ENCODE results near the gene LBX2. TPM values are rescaled to one million over a fixed set of nuclear protein-coding genes. Genes with fewer than 3 reads are reported as not detected.
A peak's percentile ranks its signal among the peaks of the same experiment; 100 is the strongest.

The LBX2 gene
- polyA plus RNA-seq, 4 donors = 2.3 to 37.5 (median 5.3) TPM

- Histone ChIP-seq H3K36me3 (ENCODE audit: control insufficient read depth in 3 of 3, insufficient read depth in 2 of 3, low read depth in 1 of 3, low read length in 3 of 3) (peaks cover 3 to 43% (median 14%) of the 10 kb centered on the region in 3 donors), H3K4me1 (ENCODE audit: control insufficient read depth in 3 of 3, insufficient read depth in 2 of 3, low read depth in 1 of 3, low read length in 2 of 3) (peaks cover 0 to 18% (median 5%) of the 10 kb centered on the region in 3 donors), H3K4me3 (ENCODE audit: low read depth in 1 of 3, low read length in 3 of 3) (no peak overlapping the region), H3K27me3 (ENCODE audit: control insufficient read depth in 3 of 3, insufficient read depth in 3 of 3, low read length in 3 of 3) (peaks cover 0 to 16% (median 0%) of the 10 kb centered on the region in 3 donors), H3K27ac (ENCODE audit: low read depth in 1 of 3, low read length in 2 of 3) (no peak overlapping the region), H3K9me3 (ENCODE audit: control insufficient read depth in 2 of 2, insufficient read depth in 1 of 2, low read depth in 1 of 2, low read length in 1 of 2) (peaks cover 0 to 6% of the 10 kb centered on the region in 2 donors)
- 88 to 94% (median 91%) methylated on average over 9 of the region's 9 CpGs for WGBS, 3 donors
- FAIRE-seq (no peak), DNase-seq (no peak)
Observed at GRCh38 chr2:74524005-74524404, 24.6 kb upstream of the LBX2 start.

GRCh38 chr2:74522516-74522915 lies 23.1 kb upstream of the LBX2 start:
- 82 to 89% (median 85%) methylated on average over 3 of the region's 3 CpGs for WGBS, 3 donors
- peaks cover 0 to 10% (median 0%) of the 10 kb centered on the region in 3 donors for H3K4me1 ChIP-seq (ENCODE audit: control insufficient read depth in 3 of 3, insufficient read depth in 2 of 3, low read depth in 1 of 3, low read length in 2 of 3)
- peaks cover 0 to 31% (median 15%) of the 10 kb centered on the region in 3 donors for H3K36me3 ChIP-seq (ENCODE audit: control insufficient read depth in 3 of 3, insufficient read depth in 2 of 3, low read depth in 1 of 3, low read length in 3 of 3)
- FAIRE-seq (no peak), DNase-seq (no peak)
- H3K4me3 ChIP-seq (ENCODE audit: low read depth in 1 of 3, low read length in 3 of 3) = no peak overlapping the region
- no peak overlapping the region for H3K27ac ChIP-seq (ENCODE audit: low read depth in 1 of 3, low read length in 2 of 3)
- peaks cover 0 to 6% of the 10 kb centered on the region in 2 donors for H3K9me3 ChIP-seq (ENCODE audit: control insufficient read depth in 2 of 2, insufficient read depth in 1 of 2, low read depth in 1 of 2, low read length in 1 of 2)
- H3K27me3 ChIP-seq (ENCODE audit: control insufficient read depth in 3 of 3, insufficient read depth in 3 of 3, low read length in 3 of 3) = peaks cover 0 to 30% (median 7%) of the 10 kb centered on the region in 3 donors

DNA sequence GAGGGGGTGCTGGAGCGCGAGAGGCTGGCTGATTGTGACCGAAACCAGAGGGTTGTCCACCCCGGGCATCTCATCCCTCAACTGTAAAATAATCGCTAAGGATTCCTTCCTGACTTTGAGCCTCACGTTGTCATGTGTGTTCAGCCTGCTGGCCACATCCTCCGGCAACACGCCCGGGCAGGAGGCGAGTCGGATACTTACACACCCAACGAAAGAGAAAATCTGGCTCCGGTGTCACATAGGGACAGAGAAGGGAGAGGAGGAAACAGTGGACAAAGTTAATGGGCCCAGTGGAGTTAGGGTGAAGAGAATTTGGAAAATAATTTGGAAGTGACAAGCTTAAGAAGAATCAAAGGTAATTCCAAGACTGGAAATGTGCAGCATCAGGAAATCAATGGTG lies 17.2 kb upstream of the LBX2 start:
- H3K4me1 ChIP-seq (ENCODE audit: control insufficient read depth in 3 of 3, insufficient read depth in 2 of 3, low read depth in 1 of 3, low read length in 2 of 3) = peaks cover 0 to 13% (median 9%) of the 10 kb centered on the region in 3 donors
- peak overlapping the region in 1 of 3 donors; percentile 35 for H3K4me3 ChIP-seq (ENCODE audit: low read depth in 1 of 3, low read length in 3 of 3)
- DNase-seq (no peak), FAIRE-seq (no peak)
- no peak overlapping the region for H3K27ac ChIP-seq (ENCODE audit: low read depth in 1 of 3, low read length in 2 of 3)
- peaks cover 0 to 7% (median 6%) of the 10 kb centered on the region in 3 donors for H3K36me3 ChIP-seq (ENCODE audit: control insufficient read depth in 3 of 3, insufficient read depth in 2 of 3, low read depth in 1 of 3, low read length in 3 of 3)
- peaks cover 9 to 87% (median 42%) of the 10 kb centered on the region in 3 donors for H3K27me3 ChIP-seq (ENCODE audit: control insufficient read depth in 3 of 3, insufficient read depth in 3 of 3, low read length in 3 of 3)
- peaks cover 0 to 8% of the 10 kb centered on the region in 2 donors for H3K9me3 ChIP-seq (ENCODE audit: control insufficient read depth in 2 of 2, insufficient read depth in 1 of 2, low read depth in 1 of 2, low read length in 1 of 2)
- WGBS, 3 donors = 77 to 84% (median 82%) methylated on average over 13 of the region's 13 CpGs

DNA sequence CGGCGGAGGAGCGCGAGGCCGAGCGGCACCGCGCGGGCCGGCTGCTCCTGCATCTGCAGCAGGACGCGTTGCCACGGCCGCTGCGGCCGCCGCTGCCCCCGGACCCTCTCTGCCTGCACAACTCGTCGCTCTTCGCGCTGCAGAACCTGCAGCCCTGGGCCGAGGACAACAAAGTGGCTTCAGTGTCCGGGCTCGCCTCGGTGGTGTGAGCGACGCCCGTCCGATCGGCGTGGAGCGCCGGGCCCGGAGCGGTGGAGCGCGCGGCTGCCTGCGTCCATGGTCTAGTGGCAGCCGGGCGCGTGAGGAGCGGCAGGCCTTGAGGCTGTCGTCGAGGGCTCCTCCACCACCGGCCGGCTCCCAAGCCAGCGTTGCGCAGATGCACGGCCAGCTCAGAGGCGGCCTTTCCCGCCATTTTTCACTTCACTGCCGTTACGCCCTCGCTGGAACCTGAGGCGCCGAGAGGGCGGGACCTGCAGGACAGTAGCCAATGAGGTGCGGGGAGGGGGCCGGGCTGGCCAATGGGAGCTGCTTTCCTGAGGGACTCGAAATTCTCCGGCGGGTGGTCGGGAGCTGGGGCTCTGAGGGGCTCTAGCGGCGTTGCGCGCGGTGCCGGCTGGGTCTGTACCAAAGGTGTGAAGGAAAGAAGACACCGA lies 16.7 kb upstream of the LBX2 start:
- FAIRE-seq (no peak), DNase-seq (peak; percentile 65 to 78)
- H3K4me3 ChIP-seq (ENCODE audit: low read depth in 1 of 3, low read length in 3 of 3) = peak overlapping the region in 2 of 3 donors; percentile 35
- WGBS, 3 donors = 4 to 9% (median 9%) methylated on average over 51 to 72 of the region's 72 CpGs
- H3K4me1 ChIP-seq (ENCODE audit: control insufficient read depth in 3 of 3, insufficient read depth in 2 of 3, low read depth in 1 of 3, low read length in 2 of 3) = peaks cover 0 to 13% (median 9%) of the 10 kb centered on the region in 3 donors
- H3K36me3 ChIP-seq (ENCODE audit: control insufficient read depth in 3 of 3, insufficient read depth in 2 of 3, low read depth in 1 of 3, low read length in 3 of 3) = peaks cover 0 to 7% (median 6%) of the 10 kb centered on the region in 3 donors
- H3K27me3 ChIP-seq (ENCODE audit: control insufficient read depth in 3 of 3, insufficient read depth in 3 of 3, low read length in 3 of 3) = peaks cover 9 to 93% (median 47%) of the 10 kb centered on the region in 3 donors
- peaks cover 0 to 8% of the 10 kb centered on the region in 2 donors for H3K9me3 ChIP-seq (ENCODE audit: control insufficient read depth in 2 of 2, insufficient read depth in 1 of 2, low read depth in 1 of 2, low read length in 1 of 2)
- no peak overlapping the region for H3K27ac ChIP-seq (ENCODE audit: low read depth in 1 of 3, low read length in 2 of 3)

DNA sequence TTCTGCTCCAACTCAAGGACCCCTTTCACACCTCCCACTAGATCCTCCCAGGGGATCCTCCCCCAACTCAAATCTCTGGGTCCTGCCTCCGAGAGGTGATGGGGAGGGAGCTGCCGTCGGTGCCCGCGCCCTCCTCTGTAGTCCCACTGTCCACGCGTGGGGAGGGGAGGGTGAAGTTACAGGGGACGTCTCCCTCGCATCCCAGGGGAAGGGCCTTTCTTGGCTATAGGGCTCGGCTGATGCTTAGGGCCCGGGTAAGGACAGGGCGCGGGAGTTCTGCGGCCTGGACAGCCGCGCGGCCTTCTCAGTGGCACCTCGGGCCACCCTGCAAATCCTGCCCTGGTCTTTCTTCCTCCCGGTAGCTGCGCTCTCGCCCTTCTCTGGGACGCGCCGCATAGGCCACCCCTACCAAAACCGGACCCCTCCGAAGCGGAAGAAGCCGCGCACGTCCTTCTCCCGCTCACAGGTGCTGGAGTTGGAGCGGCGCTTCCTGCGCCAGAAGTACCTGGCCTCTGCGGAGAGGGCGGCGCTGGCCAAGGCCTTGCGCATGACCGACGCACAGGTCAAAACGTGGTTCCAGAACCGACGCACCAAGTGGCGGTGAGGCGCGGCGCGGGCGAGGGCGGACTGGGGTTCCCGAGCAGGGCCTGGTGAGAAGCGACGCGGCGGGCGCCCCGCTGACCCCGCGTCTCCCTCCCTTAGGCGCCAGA lies 16.0 kb upstream of the LBX2 start:
- 3 to 6% (median 4%) methylated on average over 52 to 60 of the region's 60 CpGs for WGBS, 3 donors
- peak overlapping the region in 2 of 3 donors; percentile 35 for H3K4me3 ChIP-seq (ENCODE audit: low read depth in 1 of 3, low read length in 3 of 3)
- peak; percentile 27 to 68 for DNase-seq
- H3K27me3 ChIP-seq (ENCODE audit: control insufficient read depth in 3 of 3, insufficient read depth in 3 of 3, low read length in 3 of 3) = peaks cover 9 to 95% (median 49%) of the 10 kb centered on the region in 3 donors
- peaks cover 0 to 8% of the 10 kb centered on the region in 2 donors for H3K9me3 ChIP-seq (ENCODE audit: control insufficient read depth in 2 of 2, insufficient read depth in 1 of 2, low read depth in 1 of 2, low read length in 1 of 2)
- H3K27ac ChIP-seq (ENCODE audit: low read depth in 1 of 3, low read length in 2 of 3) = no peak overlapping the region
- no peak for FAIRE-seq
- peaks cover 0 to 13% (median 9%) of the 10 kb centered on the region in 3 donors for H3K4me1 ChIP-seq (ENCODE audit: control insufficient read depth in 3 of 3, insufficient read depth in 2 of 3, low read depth in 1 of 3, low read length in 2 of 3)
- H3K36me3 ChIP-seq (ENCODE audit: control insufficient read depth in 3 of 3, insufficient read depth in 2 of 3, low read depth in 1 of 3, low read length in 3 of 3) = peaks cover 0 to 7% (median 6%) of the 10 kb centered on the region in 3 donors

DNA sequence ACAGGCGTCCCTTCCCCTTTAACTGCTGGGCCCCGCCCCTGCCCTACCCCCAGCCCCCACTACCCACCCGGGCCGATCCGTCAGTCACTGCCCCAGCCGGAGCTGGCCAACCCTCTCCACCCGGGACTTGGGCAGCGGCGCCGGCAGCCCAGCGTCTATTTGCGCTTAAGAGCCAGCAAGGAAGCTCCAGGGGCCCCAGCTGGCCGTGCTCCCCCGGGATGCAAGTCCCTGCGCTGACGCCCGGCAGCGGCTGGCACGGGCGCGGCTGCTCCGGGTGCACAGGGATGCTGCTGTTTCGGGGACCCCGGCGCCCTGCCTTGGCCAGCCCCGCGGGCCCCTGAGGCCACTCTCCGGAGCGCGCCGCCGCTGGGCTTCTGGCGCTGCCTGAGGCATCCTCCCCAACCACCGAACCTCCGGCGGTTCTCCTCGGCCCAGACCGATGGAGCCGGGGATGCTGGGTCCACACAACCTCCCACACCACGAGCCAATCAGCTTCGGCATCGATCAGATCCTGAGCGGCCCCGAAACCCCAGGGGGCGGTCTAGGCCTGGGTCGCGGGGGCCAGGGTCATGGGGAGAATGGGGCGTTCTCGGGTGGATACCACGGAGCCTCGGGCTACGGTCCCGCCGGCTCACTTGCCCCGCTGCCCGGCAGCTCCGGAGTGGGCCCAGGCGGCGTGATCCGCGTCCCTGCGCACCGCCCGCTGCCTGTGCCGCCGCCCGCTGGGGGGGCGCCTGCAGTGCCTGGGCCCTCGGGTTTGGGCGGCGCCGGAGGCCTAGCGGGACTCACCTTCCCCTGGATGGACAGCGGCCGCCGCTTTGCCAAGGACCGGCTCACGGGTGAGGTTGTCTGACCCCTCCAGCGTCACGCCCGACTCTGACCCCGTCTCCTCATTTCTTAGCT lies 15.2 kb upstream of the LBX2 start, which contains the start of gene TLX2:
TLX2 (plus strand) TSS at position 83 of the 903 bp plus-strand sequence; CDS start at position 440, 357 bp downstream.
- Histone ChIP-seq H3K36me3 (ENCODE audit: control insufficient read depth in 3 of 3, insufficient read depth in 2 of 3, low read depth in 1 of 3, low read length in 3 of 3) (peaks cover 0 to 7% (median 3%) of the 10 kb centered on the region in 3 donors), H3K9me3 (ENCODE audit: control insufficient read depth in 2 of 2, insufficient read depth in 1 of 2, low read depth in 1 of 2, low read length in 1 of 2) (peaks cover 0 to 8% of the 10 kb centered on the region in 2 donors), H3K27me3 (ENCODE audit: control insufficient read depth in 3 of 3, insufficient read depth in 3 of 3, low read length in 3 of 3) (peaks cover 9 to 96% (median 49%) of the 10 kb centered on the region in 3 donors), H3K4me3 (ENCODE audit: low read depth in 1 of 3, low read length in 3 of 3) (peak within 1 kb of the TSS in 1 of 3 donors; percentile 10), H3K27ac (ENCODE audit: low read depth in 1 of 3, low read length in 2 of 3) (peak within 1 kb of the TSS in 1 of 3 donors; percentile 11), H3K4me1 (ENCODE audit: control insufficient read depth in 3 of 3, insufficient read depth in 2 of 3, low read depth in 1 of 3, low read length in 2 of 3) (peaks cover 0 to 13% (median 9%) of the 10 kb centered on the region in 3 donors)
- 2 to 3% (median 3%) methylated on average over 74 to 82 of the region's 82 CpGs for WGBS, 3 donors
- FAIRE-seq (no peak), DNase-seq (peak in 1 of 2 donors; percentile 40)

GRCh38 chr2:74513605-74514367 lies 14.4 kb upstream of the LBX2 start:
- no peak overlapping the region for H3K4me3 ChIP-seq (ENCODE audit: low read depth in 1 of 3, low read length in 3 of 3)
- DNase-seq = peak in 1 of 2 donors; percentile 58
- peaks cover 0 to 4% (median 2%) of the 10 kb centered on the region in 3 donors for H3K36me3 ChIP-seq (ENCODE audit: control insufficient read depth in 3 of 3, insufficient read depth in 2 of 3, low read depth in 1 of 3, low read length in 3 of 3)
- peaks cover 9 to 95% (median 49%) of the 10 kb centered on the region in 3 donors for H3K27me3 ChIP-seq (ENCODE audit: control insufficient read depth in 3 of 3, insufficient read depth in 3 of 3, low read length in 3 of 3)
- WGBS, 3 donors = 4 to 5% (median 4%) methylated on average over 39 to 52 of the region's 52 CpGs
- H3K9me3 ChIP-seq (ENCODE audit: control insufficient read depth in 2 of 2, insufficient read depth in 1 of 2, low read depth in 1 of 2, low read length in 1 of 2) = peaks cover 0 to 8% of the 10 kb centered on the region in 2 donors
- peak overlapping the region in 1 of 3 donors; percentile 11 for H3K27ac ChIP-seq (ENCODE audit: low read depth in 1 of 3, low read length in 2 of 3)
- FAIRE-seq = no peak
- peaks cover 0 to 13% (median 9%) of the 10 kb centered on the region in 3 donors for H3K4me1 ChIP-seq (ENCODE audit: control insufficient read depth in 3 of 3, insufficient read depth in 2 of 3, low read depth in 1 of 3, low read length in 2 of 3)

Measured in small intestine (tissue), 7 donors.